HuH-7 (cell line): ENCODE results near the gene VCL.
"Not testable (repeated sequence)": the region's sequence is repeated elsewhere in the genome, so short reads cannot be mapped to it uniquely, and the experiment has no call there.

Experiments
- DNase-seq: peaks from one replicate; pipeline ENCODE4 v3.0.0; 2011; ENCODE audit warnings: low spot score

VCL gene

GRCh38 chr10:74006269-74006668 lies 8.4 kb downstream of the VCL start:
- DNase-seq, result no peak

GRCh38 chr10:74008212-74008731 lies 10.4 kb downstream of the VCL start:
- DNase-seq, result no peak

- DNase-seq, result no peak
Observed at GRCh38 chr10:74011017-74011416, 13.1 kb downstream of the VCL start.

GRCh38 chr10:74011770-74012169 lies 13.9 kb downstream of the VCL start:
- no peak for DNase-seq

DNA sequence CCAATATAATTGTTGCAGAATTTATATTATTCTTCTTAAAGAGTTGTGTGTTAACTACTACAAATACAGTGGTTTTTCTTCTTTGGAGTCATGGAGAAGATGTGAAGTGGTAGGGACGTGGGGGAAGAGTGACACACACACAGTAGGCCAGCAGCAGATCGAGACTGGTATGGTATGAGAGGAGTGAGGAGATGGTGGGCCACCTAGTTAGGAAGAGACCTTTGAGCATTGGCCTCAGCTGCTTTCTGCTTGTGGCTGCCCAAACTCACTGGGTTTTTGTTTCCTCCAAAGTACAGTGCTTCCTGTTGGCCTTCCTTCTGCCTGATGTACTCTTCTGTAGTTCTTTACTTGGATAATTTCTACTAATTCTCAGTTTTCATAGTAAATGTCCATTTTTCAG lies 14.6 kb downstream of the VCL start:
- no peak for DNase-seq

GRCh38 chr10:74013004-74013403 lies 15.1 kb downstream of the VCL start:
- DNase-seq, result no peak

- DNase-seq, result not testable (repeated sequence)
Observed at GRCh38 chr10:74014574-74014973, 16.7 kb downstream of the VCL start.

DNA sequence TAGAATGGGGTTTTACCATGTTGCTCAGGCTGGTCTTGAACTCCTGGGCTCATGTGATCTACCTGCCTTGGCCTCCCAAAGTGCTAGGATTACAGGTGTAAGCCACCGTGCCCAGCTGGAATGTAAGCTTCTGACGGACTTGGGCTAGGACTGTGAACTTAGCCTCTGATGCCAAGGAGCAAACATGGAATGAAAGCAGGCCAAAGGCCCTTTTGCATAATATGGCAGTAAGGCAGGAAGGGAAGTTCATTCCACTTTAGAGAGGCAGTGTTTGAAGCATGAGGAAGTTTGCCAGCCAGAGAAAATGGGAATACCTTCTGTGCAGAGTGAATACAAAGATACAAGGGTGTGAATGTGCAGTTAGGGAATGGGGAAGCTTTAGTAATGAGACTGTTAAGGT lies 20.3 kb downstream of the VCL start:
- DNase-seq, result no peak

DNA sequence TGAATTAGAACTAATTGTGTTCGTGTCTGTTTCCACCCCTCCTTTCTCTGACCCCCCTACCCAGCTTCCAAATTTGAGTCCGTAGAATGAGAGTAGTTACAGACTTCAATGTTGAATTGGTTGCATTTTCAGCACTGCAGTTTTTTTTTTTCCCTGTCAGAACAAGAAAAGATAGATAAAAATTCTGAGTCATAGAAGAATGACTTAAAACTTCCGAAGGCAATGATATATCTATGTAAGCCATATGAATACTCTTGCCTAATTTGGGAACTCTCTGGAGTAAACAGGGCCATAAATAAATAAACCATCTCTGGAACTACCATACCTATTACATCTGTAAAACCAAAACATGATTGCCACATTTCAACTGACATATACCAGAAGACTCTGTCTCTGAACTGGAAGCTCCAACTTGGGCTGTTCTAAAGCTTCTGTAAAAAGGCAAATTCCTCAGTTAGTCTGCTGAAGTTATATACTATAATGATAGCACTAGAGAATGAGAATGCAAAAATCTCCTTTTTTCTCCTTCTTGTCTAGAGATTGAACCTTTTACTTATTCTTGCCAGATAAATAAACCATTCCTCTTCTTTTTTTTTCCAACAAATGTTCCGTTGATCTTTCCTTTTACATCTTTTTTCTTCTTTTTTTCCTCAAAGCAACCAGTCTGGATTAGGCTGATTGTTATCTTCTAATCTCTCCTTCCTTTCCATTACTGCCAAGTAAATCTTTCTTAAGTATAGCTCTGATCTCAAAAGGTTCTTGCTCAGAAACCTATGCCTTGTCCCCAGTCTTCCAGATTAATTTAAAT lies 23.5 kb downstream of the VCL start:
- no peak for DNase-seq

DNA sequence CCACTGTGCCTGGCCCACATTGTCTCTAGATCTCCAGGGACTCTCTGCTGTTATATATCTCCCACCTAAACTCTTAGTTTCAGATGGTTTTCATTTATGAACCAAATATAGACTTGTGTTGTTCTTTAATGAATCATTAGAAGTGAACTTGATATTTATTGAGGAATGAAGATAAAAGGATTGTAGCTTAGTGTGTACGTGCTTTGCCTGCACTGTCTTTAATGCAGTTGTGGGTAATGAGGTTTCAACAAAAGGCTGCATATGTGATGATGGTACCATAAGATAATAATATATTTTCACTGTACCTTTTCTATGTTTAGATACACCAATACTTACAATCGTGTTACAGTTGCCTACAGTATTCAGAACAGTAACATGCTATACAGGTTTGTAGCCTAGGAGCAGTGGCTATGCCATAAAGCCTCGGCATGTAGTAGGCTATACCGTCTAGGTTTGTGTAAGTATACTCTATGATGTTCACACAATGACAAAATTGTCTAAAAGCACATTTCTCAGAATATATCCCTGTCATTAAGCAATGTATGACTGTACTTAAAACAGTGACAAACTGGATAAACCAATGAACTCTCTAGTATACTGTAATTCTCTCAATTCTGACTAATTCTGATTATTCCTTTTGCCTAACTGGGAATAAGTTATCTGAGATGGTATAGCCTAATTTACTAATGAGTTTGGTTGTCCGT lies 25.2 kb downstream of the VCL start:
- DNase-seq, result no peak

- DNase-seq, result no peak
Observed at GRCh38 chr10:74024600-74024999, 26.7 kb downstream of the VCL start.

DNA sequence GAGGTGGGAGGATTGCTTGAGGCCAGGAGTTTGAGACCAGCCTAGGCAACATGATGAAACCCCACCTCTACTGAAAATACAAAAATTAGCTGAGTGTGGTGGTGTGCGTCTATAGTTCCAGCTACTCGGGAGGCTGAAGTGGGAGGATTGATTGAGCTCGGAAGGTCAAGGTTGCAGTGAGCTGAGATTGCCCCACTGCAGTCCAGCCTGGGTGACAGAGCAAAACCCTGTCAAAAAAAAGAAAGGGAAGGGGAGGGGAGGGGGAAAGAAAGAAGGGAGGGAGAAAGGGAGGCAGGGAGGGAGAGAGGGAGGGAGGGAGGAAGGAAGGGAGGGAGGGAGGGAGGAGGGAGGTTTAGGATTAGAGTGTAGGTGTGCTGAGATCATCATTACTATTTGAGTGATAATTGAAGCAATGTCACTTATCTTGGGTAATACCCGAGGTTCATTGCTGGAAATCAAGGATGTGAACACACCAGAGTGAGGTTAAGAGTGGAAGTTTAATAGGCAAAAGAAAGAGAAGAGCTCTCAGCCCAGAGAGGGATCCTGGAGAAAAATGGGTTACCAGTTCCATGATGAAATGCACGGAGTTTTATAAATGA lies 27.6 kb downstream of the VCL start:
- DNase-seq, result no peak

DNA sequence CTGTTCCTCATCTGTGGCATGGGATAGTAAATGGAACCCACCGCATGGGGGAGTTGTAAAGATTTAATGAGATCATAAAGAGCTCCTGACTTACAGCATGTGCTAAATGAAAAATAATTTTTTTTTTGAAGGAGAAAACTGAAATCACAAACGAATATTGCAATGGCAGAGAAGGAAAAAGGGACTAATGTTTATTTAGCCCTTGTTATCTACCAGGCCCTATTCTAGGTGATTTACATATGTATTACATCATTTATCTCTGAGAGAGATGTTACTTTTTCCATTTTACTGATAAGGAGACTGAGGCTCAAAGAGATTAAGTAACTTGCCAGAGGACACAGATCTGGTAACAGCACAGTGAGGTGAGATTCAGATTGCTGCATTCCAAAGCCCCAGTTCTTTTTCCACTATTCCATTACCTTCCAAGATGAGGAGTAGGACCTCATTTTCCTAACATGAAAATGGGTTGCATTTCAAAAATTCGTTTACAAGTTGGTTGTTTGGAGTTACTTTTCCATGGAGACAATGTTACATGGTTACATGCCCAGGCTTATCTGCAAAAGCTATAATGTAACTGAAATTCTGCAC lies 28.6 kb downstream of the VCL start:
- DNase-seq, result no peak

GRCh38 chr10:74027702-74028101 lies 29.8 kb downstream of the VCL start:
- DNase-seq, result no peak

GRCh38 chr10:74029943-74030342 lies 32.0 kb downstream of the VCL start:
- no peak for DNase-seq

DNA sequence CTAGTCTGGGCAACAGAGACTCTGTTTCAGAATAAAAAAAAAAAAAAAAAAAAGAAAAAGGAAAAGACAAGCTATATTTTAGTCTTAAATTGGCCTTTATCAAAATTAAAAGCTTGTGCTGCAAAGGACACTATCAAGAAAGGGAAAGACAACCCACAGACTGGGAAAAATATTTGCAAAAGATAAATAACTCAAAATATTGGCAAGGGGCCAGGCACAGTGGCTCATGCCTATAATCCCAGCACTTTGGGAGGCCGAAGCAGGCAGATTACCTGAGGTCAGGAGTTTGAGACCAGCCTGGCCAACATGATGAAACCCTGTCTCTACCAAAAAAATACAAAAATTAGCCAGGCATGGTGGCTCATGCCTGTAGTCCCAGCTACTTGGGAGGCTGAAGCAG lies 34.3 kb downstream of the VCL start:
- DNase-seq, result not testable (repeated sequence)

- DNase-seq, result peak; percentile 37
Observed at GRCh38 chr10:74032900-74033655, 35.2 kb downstream of the VCL start.

- DNase-seq, result no peak
Observed at GRCh38 chr10:74033702-74034101, 35.8 kb downstream of the VCL start.

GRCh38 chr10:74034301-74034700 lies 36.4 kb downstream of the VCL start:
- no peak for DNase-seq

DNA sequence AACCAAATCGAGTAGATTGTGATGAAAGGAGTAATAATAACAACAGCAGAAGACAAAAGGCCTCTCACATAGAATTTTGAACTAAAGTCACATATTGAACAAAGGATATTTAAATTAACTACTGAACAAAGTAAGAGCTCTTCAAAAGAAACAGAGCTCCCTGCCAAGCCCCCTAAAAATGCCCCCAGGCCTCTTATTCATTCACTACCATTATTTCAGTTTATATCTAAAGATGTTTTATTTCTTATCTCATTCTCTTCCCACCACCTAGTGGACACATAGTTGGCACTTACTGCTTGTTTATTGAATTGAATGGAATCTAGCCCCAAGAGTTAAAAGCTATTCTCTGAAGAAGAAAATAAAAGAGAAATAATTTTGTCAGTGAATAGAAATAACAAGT lies 37.4 kb downstream of the VCL start:
- no peak for DNase-seq

DNA sequence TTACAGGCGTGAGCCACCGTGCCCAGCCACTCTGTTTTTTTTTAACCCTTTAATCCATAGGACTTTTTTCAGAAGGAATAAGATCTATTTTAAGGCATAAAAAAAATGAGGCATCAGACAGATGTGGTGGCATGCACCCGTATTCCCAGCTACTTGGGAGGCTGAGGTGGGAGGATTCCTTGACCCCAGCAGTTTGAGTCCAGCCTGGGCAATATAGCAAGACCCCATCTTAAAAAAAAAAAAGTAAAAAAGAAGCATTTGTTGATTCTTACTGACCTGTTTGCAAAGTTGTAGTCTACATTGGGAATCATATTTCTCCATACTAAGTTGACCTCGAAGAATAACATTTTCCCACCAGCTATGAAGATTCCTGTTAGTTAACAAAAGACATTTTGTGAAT lies 38.6 kb downstream of the VCL start:
- DNase-seq, result no peak
